NCI-H526 treated with DMSO at 0.1 percent for 48 hours (cell line): ENCODE measurements around the gene GJD4.
A peak's percentile ranks its signal among the peaks of the same experiment; 100 is the strongest.

Experiments
- DNase-seq: peaks from one replicate; lab custom pipeline; 2025; lab: John Stamatoyannopoulos, UW

GJD4 gene

GRCh38 chr10:35605191-35605590 lies at the start of gene GJD4:
Gene GJD4, plus strand, starts transcription at chr10:35605341. Its CDS starts 227 bp downstream, at chr10:35605568.
- DNase-seq, result no peak

GRCh38 chr10:35555962-35556930 lies 48.9 kb upstream of the GJD4 start:
- DNase-seq, result no peak

- no peak for DNase-seq
Observed at GRCh38 chr10:35558276-35558675, 46.9 kb upstream of the GJD4 start.

- DNase-seq, result no peak
Observed at GRCh38 chr10:35559416-35559815, 45.7 kb upstream of the GJD4 start.

DNA sequence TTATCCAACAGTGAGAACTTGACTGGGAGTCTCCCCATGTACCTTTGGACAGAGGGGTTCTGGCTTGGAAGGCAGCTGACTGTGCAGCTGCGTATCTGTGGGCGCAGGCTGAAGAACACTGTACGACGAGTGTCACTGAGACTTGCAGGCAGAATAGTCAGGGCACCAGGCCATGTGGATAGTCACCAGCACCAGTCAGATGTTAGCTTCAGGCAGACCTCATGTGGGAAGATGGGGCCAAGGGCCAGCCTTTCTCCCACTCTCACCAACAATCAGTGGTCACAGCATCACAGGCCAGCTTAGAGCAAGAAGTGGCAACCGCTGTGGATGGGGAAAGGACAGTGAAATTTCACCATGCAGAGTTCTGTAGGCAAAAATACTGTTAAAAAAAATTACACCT lies 43.4 kb upstream of the GJD4 start:
- DNase-seq, result no peak

GRCh38 chr10:35562427-35562826 lies 42.7 kb upstream of the GJD4 start:
- no peak for DNase-seq

GRCh38 chr10:35563261-35563891 lies 41.8 kb upstream of the GJD4 start:
- DNase-seq, result peak; percentile 8

GRCh38 chr10:35564341-35564968 lies 40.7 kb upstream of the GJD4 start:
- no peak for DNase-seq

DNA sequence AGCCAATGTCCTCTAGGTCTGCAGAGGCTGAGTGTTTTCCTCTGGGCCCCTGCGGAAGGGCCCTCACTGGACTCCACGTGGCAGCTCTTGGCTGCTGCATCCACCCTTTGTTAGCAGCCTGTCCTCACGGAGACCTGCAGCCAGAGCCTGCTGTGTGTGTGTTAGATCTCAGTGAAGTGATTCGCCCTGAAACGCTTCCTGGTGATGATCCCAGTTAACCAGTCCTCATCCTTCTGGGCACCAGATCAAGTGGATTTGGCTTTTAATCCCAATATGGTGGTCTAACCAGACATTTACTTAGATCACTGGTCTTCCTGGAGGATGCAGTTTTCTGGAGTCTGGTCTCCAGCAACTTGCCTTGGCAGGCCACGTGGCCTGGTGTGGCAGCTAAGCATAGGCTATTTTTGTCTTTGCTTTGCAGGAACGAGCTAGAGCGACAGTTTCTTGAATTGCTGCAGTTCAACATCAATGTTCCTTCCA lies 39.5 kb upstream of the GJD4 start:
- no peak for DNase-seq

DNA sequence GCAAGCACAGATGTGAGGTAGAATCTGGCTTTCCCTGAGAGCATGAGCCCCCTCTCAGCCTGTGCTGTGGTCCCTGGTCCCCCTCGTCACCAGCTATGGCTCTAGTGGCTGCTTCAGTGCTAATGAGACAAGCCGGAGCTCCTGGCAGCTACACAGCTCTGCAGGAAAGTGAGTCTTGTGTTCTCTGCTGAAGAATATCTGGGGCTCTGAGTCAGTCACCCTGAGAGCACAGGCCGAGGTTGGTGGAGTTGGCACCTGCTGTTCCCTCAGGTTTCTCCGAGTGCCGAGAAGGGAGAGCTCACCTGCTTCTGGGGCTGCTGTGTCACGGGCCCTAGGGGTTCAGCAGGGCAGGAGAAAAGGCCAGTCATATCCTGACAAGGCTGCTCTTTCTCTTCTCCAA lies 37.2 kb upstream of the GJD4 start:
- no peak for DNase-seq

- no peak for DNase-seq
Observed at GRCh38 chr10:35568483-35569015, 36.6 kb upstream of the GJD4 start.

GRCh38 chr10:35569111-35569707 lies 35.9 kb upstream of the GJD4 start:
- no peak for DNase-seq

GRCh38 chr10:35569836-35570235 lies 35.3 kb upstream of the GJD4 start:
- DNase-seq, result no peak

DNA sequence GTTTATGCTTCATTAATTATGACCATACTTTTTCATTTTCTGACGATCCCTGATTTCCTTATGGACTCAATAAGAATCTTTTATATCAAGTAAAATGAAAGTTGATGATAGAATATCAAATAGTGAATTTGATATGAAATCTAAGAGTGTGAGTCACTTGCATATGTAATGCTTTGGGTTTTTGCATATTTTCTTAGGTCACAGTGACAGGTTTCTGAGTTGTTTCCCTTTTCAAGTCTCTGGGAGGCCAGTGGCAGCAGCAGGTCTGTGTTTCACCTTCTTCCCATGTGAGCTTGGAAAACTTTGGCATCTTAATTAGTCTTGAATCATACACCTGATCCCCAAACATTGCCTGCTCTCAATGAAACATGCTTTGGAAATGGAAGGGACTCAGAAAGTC lies 34.7 kb upstream of the GJD4 start:
- DNase-seq, result no peak

GRCh38 chr10:35572583-35572982 lies 32.6 kb upstream of the GJD4 start:
- DNase-seq, result no peak

- DNase-seq, result no peak
Observed at GRCh38 chr10:35573796-35574195, 31.3 kb upstream of the GJD4 start.

DNA sequence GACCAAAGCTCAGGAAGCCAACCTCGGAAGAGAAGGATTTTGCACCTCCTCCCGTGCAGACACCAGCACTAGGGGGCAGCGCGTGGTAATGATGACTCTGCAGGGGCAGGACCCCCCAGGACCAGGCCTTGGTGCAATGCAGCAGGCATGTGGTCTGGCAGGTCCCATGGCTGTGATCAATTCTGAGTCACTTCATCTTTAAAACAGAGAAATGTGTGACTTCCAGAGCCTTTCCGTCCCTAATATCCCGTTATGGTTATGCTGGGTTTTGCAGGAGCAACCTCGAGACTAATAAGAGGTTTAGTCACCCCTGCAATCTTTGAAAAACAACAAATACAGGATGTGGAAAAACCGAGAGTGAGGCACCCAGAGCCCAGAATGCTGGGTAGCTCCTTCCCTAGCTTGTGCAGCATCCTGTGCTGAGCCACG lies 30.2 kb upstream of the GJD4 start:
- DNase-seq, result no peak

- DNase-seq, result no peak
Observed at GRCh38 chr10:35575640-35576039, 29.5 kb upstream of the GJD4 start.

GRCh38 chr10:35576730-35577129 lies 28.4 kb upstream of the GJD4 start:
- DNase-seq, result no peak

DNA sequence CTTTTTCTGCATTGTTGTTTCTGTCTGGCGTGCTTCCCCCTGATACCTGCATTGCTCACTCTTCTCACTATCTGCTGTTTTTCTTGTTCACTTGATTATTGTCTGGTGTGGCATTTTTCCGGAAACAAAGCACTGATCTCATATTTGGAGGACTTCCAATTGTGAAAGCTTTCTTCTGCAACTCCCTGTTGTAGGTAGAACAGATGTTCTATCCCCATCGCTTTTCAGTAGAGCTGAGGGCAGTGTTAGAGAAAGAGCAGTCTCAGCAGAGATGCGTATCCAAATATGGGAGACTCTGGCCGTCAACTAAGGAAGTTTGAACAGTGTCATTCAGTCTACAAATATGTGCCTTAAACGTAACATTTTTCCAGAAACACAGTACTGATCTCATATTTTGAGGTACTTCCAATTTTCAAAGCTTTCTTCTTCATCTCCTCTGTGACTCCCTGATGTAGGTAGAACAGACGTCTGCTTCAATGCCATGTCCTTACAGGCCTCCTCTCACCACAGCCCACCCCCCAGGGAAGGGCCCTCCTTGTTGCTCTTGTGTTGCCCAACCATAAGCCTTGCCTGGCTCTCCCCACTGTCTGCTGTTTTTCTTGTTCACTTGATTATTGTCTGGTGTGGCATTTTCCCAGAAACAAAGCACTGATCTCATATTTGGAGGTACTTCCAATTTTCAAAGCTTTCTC lies 27.1 kb upstream of the GJD4 start:
- no peak for DNase-seq

DNA sequence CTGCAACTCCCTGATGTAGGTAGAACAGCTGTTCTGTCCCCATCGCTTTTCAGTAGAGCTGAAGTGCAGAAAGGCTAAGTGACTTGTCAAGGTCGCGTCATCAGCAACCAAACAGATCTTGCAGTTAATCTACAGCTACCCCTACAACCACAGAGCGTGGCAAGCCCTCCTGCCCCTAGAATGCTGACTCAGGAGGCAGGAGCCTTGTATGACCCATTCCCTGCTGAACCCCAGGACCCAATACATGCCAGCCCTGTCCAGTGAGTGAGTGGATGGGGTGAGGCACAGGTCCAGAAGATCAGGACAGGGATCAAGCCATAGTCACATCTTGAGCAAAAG lies 26.6 kb upstream of the GJD4 start:
- DNase-seq, result no peak

- DNase-seq, result no peak
Observed at GRCh38 chr10:35579116-35579515, 26.0 kb upstream of the GJD4 start.
